BLaER1 (cell line): Measurements from ENCODE around the gene PPCDC.
A peak's percentile ranks its signal among the peaks of the same experiment; 100 is the strongest.

Source experiments
- H3K27ac ChIP-seq: shearing (Covaris generic); formaldehyde crosslinking; 2 replicates; pipeline ENCODE4 v1.8.1; 2022
- H3K27me3 ChIP-seq: shearing (Covaris generic); formaldehyde crosslinking; 2 replicates; pipeline ENCODE4 v1.8.1; 2022
- H3K36me3 ChIP-seq: shearing (Covaris generic); formaldehyde crosslinking; 2 replicates; pipeline ENCODE4 v1.8.1; 2022
- H3K4me1 ChIP-seq: shearing (Covaris generic); formaldehyde crosslinking; 2 replicates; pipeline ENCODE4 v1.8.1; 2022
- H3K4me2 ChIP-seq: shearing (Covaris generic); formaldehyde crosslinking; 2 replicates; pipeline ENCODE4 v1.8.1; 2022
- H3K4me3 ChIP-seq: shearing (Covaris generic); formaldehyde crosslinking; 2 replicates; pipeline ENCODE4 v1.8.1; 2022
- H3K9ac ChIP-seq: shearing (Covaris generic); formaldehyde crosslinking; 2 replicates; pipeline ENCODE4 v1.8.1; 2022
- H3K9me3 ChIP-seq: shearing (Covaris generic); formaldehyde crosslinking; 2 replicates; pipeline ENCODE4 v1.8.1; 2022
- H4K20me1 ChIP-seq: shearing (Covaris generic); formaldehyde crosslinking; 2 replicates; pipeline ENCODE4 v1.8.1; 2022
- Cebpa-rat ChIP-seq: shearing (Covaris generic); IDR thresholded peaks from 2 replicates; pipeline ENCODE4 v1.8.1; 2022

Gene PPCDC

GRCh38 chr15:75037685-75038084 lies 14.3 kb downstream of the PPCDC start:
- Histone ChIP-seq H3K27ac (no peak overlapping the region), H3K4me2 (peak overlapping the region; percentile 26), H3K9me3 (0 out of 2 replicates have a peak, but pooled peaks cover 1% of the 10 kb centered on the region), H3K4me1 (peaks cover 45% of the 10 kb centered on the region), H3K4me3 (no peak overlapping the region), H3K27me3 (no peaks in the 10 kb centered on the region), H3K36me3 (peaks cover 13% of the 10 kb centered on the region; the same call in 1 of the 2 replicates), H3K9ac (no peak overlapping the region), H4K20me1 (no peaks in the 10 kb centered on the region)
- no peak for TF ChIP-seq Cebpa-rat

DNA sequence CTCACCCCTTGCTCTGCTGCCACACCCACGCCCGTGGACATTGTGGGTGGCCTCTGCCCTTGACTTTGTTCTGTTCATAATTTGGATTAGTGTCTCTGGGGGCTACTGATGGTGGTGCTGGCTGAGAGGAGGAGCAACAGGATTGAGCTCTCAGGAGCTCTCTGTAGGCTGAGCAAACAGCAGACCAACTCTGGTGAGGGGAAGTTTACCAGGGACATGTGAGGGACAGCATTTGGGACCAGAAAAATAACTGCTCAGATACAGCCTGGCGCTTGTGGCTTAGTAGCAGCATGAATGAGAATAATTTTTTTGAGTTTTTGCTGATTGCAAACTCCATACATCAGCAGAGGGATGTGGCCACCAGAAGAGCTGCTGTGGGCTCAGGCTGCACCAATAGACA lies 14.8 kb downstream of the PPCDC start:
- Histone ChIP-seq H3K4me1 (peaks cover 48% of the 10 kb centered on the region), H3K4me2 (peak overlapping the region; percentile 26), H3K27me3 (no peaks in the 10 kb centered on the region), H3K9ac (no peak overlapping the region), H3K36me3 (peaks cover 13% of the 10 kb centered on the region; the same call in 1 of the 2 replicates), H4K20me1 (peaks cover 5% of the 10 kb centered on the region), H3K4me3 (no peak overlapping the region), H3K27ac (no peak overlapping the region), H3K9me3 (no peaks in the 10 kb centered on the region)
- no peak for TF ChIP-seq Cebpa-rat

GRCh38 chr15:75042730-75043508 lies 19.5 kb downstream of the PPCDC start:
- peaks cover 5% of the 10 kb centered on the region; the same call in 1 of the 2 replicates for H3K36me3 ChIP-seq
- H4K20me1 ChIP-seq: peaks cover 35% of the 10 kb centered on the region
- TF ChIP-seq Cebpa-rat: no peak
- H3K9me3 ChIP-seq: no peaks in the 10 kb centered on the region
- H3K4me1 ChIP-seq: peaks cover 73% of the 10 kb centered on the region
- peak overlapping the region; percentile 85 for H3K27ac ChIP-seq
- H3K27me3 ChIP-seq: no peaks in the 10 kb centered on the region
- H3K4me3 ChIP-seq: peak overlapping the region; percentile 26; the same call in 1 of the 2 replicates
- H3K4me2 ChIP-seq: peak overlapping the region; percentile 88
- H3K9ac ChIP-seq: peak overlapping the region; percentile 70

GRCh38 chr15:75043509-75044257 lies 20.3 kb downstream of the PPCDC start:
- H3K27me3 ChIP-seq: no peaks in the 10 kb centered on the region
- no peaks in the 10 kb centered on the region for H3K9me3 ChIP-seq
- peaks cover 41% of the 10 kb centered on the region for H4K20me1 ChIP-seq
- H3K9ac ChIP-seq: peak overlapping the region; percentile 70
- peaks cover 75% of the 10 kb centered on the region for H3K4me1 ChIP-seq
- peak overlapping the region; percentile 88 for H3K4me2 ChIP-seq
- peak overlapping the region; percentile 26; the same call in 1 of the 2 replicates for H3K4me3 ChIP-seq
- peak overlapping the region; percentile 85 for H3K27ac ChIP-seq
- peaks cover 12% of the 10 kb centered on the region; the same call in 1 of the 2 replicates for H3K36me3 ChIP-seq
- no peak for TF ChIP-seq Cebpa-rat

- Histone ChIP-seq H3K4me2 (peak overlapping the region; percentile 88), H3K9me3 (no peaks in the 10 kb centered on the region), H3K9ac (peak overlapping the region; percentile 70; the same call in 1 of the 2 replicates), H3K36me3 (peaks cover 17% of the 10 kb centered on the region; the same call in 1 of the 2 replicates), H3K27me3 (no peaks in the 10 kb centered on the region), H3K27ac (peak overlapping the region; percentile 85), H3K4me3 (peak overlapping the region; percentile 0; the same call in 1 of the 2 replicates), H3K4me1 (peaks cover 82% of the 10 kb centered on the region), H4K20me1 (peaks cover 41% of the 10 kb centered on the region)
- TF ChIP-seq Cebpa-rat: no peak
These were observed 21.0 kb downstream of the PPCDC start for GRCh38 chr15:75044258-75044878.

DNA sequence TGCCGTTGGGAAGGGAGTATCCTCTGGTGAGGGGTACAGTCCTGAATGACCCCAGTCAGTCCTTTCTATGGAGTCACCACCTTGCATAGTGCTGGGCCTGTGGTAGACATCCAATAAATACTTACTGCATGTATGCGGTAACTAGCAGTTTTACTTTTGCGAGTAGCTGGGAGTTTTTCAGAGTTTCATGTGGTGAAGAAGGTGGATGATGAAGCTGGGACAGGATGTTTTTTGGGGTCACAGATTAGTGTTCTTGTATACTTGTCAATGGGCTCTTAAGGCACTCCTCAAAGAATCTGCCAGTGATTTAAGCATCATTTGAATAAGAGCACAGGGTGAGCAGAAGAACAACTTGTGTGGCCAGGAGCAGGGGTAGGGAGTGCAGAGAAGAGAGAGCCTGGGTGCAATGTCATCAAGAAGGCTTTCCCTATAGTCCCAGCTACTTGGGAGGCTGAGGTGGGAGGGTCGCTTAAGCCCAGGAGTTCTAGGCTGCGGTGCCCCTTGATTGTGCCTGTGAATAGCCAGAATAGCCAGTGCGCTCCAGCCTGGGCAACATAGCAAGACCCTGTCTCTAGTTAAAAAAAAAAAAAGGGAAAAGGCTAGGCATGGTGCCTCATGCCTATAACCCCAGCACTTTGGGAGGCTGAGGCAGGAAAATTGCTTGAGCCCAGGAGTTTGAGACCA lies 22.1 kb downstream of the PPCDC start:
- Histone ChIP-seq H3K27me3 (no peaks in the 10 kb centered on the region), H3K36me3 (peaks cover 21% of the 10 kb centered on the region), H3K4me1 (peaks cover 93% of the 10 kb centered on the region), H3K9me3 (no peaks in the 10 kb centered on the region), H3K4me2 (peak overlapping the region; percentile 88; the same call in 1 of the 2 replicates), H4K20me1 (peaks cover 41% of the 10 kb centered on the region), H3K27ac (peak overlapping the region; percentile 85; the same call in 1 of the 2 replicates), H3K9ac (no peak overlapping the region), H3K4me3 (no peak overlapping the region)
- no peak for TF ChIP-seq Cebpa-rat

DNA sequence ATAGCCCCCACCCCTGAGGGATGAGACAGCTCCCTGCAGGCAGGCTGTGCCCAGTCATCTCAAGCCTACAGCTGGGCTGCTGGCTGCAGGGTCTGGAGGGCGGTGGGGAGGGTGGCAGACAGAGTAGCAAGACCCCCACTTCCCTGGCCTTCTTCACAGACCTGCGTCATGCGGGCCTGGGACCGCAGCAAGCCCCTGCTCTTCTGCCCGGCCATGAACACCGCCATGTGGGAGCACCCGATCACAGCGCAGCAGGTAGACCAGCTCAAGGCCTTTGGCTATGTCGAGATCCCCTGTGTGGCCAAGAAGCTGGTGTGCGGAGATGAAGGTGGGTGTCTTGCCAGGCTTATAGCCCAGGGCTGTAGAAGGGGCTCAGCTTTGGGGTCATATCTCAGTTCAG lies 25.0 kb downstream of the PPCDC start:
- Histone ChIP-seq H3K9ac (no peak overlapping the region), H4K20me1 (peaks cover 34% of the 10 kb centered on the region), H3K4me1 (peaks cover 85% of the 10 kb centered on the region), H3K4me3 (no peak overlapping the region), H3K9me3 (no peaks in the 10 kb centered on the region), H3K4me2 (peak overlapping the region; percentile 65; the same call in 1 of the 2 replicates), H3K36me3 (peaks cover 22% of the 10 kb centered on the region), H3K27me3 (no peaks in the 10 kb centered on the region), H3K27ac (no peak overlapping the region)
- no peak for TF ChIP-seq Cebpa-rat

DNA sequence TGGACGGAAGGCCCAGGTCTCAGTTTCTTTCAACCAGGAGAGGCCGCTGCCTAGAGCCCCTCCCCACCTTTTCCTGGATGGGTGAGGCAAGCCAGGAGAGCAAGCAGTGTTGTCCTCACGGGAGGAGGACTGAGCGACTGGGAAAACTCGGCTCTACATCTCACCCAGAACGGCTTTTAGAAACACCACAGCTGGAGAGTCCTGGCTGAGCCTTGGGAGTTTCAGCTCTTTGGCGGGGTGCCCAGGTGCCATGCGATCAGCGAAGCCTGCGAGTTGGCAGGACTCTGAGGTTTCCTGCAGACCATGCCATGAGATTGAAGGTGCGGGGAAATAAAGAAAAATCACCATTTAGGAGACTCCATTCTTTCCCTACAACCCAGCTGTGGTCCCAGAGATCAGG lies 26.0 kb downstream of the PPCDC start:
- Histone ChIP-seq H3K9ac (0 out of 2 replicates have a peak overlapping the region, but pooled peaks have one; percentile 7), H3K36me3 (peaks cover 22% of the 10 kb centered on the region), H3K9me3 (no peaks in the 10 kb centered on the region), H3K27me3 (no peaks in the 10 kb centered on the region), H4K20me1 (peaks cover 24% of the 10 kb centered on the region), H3K27ac (peak overlapping the region; percentile 15; the same call in 1 of the 2 replicates), H3K4me2 (peak overlapping the region; percentile 65), H3K4me3 (no peak overlapping the region), H3K4me1 (peaks cover 75% of the 10 kb centered on the region)
- no peak for TF ChIP-seq Cebpa-rat

DNA sequence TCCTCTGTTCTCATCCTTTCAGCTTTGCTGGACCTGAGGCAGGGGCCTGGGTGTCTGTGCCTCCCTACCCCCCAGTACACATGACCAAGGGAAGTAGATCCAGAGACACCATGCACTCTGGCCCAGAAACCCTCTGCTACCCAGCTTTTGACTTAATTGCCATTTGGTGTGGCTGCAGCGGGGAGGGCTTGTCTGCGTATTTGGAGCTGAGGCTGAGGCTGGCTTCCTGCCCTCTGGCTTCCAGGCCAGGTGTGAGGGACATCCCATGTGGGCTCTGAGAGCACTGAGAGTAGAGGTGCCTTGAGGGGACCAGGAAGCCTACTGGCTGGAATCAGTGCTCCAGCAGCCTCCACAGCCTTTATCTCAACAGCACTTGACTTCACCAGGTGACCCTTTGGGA lies 26.9 kb downstream of the PPCDC start:
- peaks cover 18% of the 10 kb centered on the region for H3K36me3 ChIP-seq
- H3K4me3 ChIP-seq: no peak overlapping the region
- H3K4me2 ChIP-seq: peak overlapping the region; percentile 65; the same call in 1 of the 2 replicates
- H3K27me3 ChIP-seq: no peaks in the 10 kb centered on the region
- H3K27ac ChIP-seq: no peak overlapping the region
- peaks cover 20% of the 10 kb centered on the region; the same call in 1 of the 2 replicates for H4K20me1 ChIP-seq
- no peak overlapping the region for H3K9ac ChIP-seq
- H3K4me1 ChIP-seq: peaks cover 66% of the 10 kb centered on the region
- TF ChIP-seq Cebpa-rat: no peak
- no peaks in the 10 kb centered on the region for H3K9me3 ChIP-seq
